Ecto neural progenitor cell (in vitro differentiated cells): ENCODE results near the gene MATK.

Source experiments
- DNase-seq: peaks from one replicate; pipeline ENCODE4 v3.0.0-alpha.2; 2018; ENCODE audit warnings: low spot score

MATK gene

GRCh38 chr19:3814648-3815047 is 28.5 kb upstream of the MATK start:
- DNase-seq = no peak

DNA sequence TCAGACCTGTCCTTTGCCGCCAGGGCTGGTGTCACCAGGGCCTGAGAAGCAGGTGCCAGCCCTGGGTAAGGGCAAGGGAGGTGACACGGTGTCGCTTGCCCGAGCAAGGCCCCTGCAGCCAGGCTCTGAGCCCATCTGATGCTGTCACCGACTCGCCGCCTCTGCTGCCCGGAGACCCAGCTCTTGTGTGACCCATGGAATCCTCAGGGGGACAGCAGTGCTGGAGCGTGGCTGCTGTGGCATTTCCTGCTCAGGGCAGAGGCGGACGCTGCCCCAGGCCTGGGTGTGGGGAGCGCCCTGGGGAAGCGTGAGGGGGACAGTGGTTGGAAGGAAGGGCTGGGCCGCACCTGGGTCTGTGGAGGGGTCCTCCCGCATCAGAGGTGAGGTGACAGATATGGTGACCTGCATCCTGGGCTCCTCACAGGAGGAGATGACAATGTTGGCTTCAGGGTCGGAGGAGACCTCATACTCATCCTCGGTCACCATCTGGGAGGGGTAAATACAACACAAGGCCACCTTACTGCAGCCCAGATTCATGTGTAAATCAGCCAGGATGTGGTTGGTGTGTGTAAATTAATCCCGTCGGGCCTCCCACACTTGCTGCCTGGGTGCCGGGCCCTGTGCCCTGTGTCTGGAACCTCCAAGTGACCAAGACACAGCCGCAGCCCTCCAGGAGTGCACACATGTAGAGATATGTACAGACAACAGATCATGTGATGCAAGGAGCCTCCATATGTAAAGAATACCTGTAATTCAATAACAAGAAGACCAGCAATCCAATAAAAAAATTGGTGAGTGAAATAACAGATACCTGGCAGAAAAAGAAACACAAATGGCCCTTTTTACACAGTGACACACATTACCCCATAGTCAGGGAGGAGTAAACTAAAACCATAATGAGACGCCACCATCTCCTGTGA is 27.6 kb upstream of the MATK start:
- DNase-seq = no peak

- DNase-seq = no peak
Measured at GRCh38 chr19:3810708-3811355, 24.7 kb upstream of the MATK start.

DNA sequence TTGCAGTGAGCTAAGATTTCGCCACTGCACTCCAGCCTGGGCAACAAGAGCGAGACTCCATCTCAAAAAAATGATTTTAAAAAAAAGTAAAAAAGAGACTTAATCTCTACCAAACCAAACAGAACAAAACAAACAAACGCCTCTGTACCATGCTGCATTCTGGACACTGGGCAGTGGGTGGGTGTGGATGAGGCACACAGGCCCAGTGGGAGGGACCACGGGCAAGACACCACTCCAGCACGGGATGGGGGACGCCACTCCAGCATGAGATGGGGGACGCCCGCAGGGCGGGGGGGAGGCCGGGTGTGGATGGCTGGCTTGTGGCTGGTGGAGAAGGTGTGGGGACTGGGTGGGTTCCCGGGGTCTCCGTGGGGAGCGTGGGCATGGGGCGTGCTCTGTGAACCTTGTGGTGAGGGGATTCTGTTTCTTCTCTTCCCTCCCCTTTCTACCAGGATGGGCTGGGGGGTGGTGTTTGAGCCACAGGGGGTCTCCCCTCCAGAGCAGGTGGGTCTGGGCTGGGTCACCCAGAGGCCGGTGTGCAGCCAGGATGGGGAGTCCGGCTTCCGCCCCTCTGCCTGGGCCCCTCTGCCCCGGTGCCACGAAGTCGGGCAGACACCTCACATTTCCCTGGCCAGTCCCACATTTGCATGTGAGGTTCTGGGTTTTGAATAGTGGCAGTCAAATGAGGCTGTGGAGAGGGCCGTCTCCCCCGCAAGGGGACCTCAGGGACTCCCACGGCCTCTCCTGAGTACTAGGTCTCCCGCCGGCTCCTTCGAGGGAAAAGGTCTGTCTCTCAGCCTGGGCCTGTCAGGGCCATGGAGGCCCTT is 23.9 kb upstream of the MATK start:
- no peak for DNase-seq

DNA sequence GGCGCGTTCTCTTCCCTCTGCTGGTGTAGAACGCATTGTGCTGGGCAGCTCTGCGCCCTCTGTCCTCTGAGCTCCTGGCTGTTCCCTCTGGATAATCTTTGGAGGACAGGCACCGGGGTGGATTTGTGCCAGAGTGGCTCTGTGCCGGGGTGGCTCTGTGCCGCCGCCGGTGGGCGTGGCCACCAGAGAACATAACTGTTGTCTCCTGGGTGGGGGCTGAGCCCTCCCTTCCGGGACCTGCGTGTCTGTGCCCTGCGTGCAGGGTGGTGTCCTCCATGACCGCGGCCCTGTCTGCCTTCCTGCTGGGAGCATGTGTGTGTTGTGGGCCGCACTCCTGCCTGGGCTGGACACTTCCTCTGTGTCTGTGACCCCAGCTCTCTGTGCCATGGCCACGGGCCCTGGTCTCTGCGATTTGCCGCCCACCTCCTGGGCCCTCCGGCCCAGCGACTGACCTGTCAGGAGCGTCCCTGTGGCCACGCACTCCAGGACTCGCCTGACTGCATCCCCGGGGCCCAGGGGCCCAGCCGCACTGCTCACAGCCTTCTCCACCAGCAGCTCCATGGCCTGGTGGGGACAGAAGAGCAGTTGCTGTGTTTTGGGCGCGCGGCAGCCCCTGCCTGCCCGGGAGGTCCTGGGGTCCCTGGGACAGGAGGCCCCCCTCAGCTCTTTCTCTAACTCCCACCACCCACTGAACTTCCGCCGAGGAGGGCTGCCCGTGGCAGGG is 22.4 kb upstream of the MATK start:
- no peak for DNase-seq

DNA sequence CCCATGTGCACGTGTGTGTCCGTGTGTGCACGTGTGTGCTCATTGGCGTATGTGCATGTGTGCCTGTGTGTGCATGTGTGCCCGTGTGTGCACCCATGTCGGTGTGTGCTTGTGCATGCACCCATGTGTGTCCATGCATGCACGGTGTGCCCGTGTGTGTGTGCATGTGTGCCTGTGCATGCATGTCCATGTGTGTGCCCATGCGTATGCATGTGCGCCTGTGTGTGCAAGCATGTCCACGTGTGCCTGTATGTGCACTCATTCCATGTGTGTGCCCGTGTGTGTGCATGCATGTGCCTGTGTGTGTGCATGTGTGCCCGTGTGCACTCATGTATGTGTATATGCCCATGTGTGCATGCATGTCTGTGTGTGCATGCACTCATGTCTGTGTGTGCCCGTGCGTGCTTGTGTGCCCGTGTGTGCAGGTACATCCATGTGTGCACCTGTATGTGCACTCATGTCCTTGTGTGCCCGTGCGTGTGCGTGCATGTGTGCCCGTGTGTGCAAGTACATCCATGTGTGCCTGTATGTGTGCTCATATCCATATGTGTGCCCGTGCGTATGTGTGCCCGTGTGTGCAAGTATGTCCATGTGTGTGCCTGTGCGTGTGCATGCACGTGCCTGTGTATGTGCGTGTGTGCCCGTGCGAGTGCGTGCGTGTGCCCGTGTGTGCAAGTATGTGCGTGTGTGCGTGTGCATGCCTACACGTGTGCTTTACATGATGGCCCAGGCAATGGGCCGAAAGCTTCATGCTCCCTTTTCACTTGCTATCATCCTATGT is 21.6 kb upstream of the MATK start:
- no peak for DNase-seq

GRCh38 chr19:3807131-3807480 is 20.9 kb upstream of the MATK start:
- DNase-seq = no peak

GRCh38 chr19:3805859-3806258 is 19.7 kb upstream of the MATK start:
- DNase-seq = no peak

DNA sequence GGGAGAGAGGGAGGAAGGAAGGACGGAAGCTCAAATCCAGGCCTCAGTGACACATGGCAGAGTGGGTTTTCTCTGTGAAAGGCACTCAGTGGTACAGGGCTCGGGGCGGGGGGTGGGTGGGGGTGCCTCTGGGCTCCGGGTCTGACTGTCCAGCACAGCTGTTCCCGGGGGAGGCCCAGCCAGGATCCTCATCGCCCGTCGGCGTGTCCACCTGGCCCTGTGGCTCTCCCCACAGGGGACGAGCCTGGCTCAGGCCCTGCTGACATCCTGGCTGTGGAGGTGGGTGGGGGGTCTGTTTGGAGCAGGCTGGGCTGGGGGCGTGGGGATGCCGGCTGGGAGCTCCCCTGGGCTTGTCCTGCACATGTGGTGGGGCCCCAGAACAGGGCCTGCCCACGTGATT is 18.2 kb upstream of the MATK start:
- DNase-seq = no peak

DNA sequence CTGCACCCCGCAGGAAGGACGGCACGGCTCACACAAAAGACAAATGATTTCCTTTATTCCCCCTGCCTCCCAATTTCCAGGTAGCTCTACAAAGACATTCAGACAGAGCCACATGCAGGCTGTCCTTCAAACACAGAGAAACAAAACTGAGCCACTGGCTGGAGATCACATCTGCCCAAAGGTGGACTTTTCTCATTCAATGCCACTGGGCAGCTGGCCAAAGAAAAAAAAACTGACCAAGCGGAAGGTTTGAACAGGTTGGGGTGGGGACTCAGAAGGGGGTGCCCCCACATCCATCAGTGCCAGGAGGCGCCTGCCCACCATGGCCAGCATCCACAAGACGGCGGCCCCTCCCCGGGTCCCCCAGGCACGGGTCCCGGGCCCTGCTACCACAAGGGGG is 17.8 kb upstream of the MATK start:
- DNase-seq = no peak

- DNase-seq = no peak
Measured at GRCh38 chr19:3803114-3803888, 17.1 kb upstream of the MATK start.

DNA sequence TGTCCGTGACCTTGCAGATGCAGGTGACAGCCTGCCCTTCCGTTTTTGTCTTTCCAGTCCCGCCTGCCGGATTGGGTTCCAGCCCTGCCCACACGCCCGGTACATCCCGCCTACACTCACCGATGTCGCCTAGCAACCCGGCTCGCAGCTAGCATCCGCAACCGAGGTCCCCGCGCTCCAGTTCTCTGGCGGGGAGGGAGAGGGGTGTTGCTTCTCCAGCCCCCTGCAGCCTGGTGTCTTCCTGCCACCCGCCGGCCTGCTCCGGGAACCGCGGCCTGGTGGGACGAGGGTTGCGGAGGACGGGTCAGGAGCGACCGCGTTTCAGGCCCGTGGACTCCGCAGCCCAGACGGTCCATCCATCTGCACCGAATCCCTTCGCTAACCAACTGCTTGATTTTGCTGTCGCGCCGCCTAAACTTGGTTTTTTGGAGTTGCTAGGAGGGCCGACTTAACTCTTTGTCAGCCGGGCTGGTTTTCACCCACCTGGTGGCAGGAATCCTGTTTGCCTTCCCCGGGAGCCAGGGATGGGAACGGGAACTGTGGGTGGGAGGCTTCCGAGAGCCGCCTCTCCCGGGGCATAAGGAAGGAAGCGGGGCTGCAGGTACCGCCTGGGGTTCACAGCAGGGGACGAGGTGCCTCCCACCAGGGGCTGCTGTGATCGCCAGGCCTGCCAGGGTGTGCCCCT is 15.4 kb upstream of the MATK start:
- peak; percentile 68 for DNase-seq

- no peak for DNase-seq
Measured at GRCh38 chr19:3800996-3801395, 14.8 kb upstream of the MATK start.

DNA sequence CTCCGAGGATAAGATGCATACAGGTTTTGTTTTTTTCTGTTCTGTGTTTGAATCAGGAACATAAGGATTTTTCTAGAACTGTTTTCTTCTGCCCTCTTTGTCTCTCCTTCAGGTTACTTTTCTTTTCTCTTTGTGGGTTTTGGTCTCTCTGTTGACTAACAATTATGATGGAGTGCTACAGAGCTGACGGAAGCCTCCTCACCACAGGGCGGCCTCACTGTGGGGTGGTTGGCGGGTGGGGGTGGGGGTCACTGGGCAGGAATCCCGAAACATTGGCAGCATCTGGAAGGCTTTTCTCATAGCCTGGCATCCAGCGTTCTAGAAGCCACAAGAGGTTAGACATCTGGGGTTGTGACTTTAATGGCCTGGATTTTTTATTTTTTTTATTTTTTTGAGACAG is 12.0 kb upstream of the MATK start:
- DNase-seq = no peak

- no peak for DNase-seq
Measured at GRCh38 chr19:3796358-3796757, 10.2 kb upstream of the MATK start.

GRCh38 chr19:3793799-3794198 is 7.6 kb upstream of the MATK start:
- no peak for DNase-seq

DNA sequence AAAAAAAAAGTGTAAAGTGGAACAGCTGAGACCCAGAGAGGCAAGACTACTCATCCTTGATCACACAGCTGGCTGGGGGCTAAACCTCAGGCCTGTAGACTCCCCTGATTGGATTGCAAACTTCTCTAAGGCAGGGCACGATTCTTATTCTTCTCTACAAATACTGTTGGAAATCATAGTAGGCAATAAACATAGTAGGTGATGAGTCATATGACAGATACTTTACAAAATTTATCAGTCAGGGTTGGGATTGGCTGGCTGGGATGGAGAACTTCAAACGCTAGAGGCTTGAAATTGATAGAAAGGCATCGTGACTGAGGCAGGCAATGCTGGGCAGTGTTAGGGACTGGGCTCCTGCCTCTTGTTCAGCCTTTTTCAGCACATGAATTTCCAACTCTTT is 5.9 kb upstream of the MATK start:
- no peak for DNase-seq

- no peak for DNase-seq
Measured at GRCh38 chr19:3790941-3791340, 4.8 kb upstream of the MATK start.

- no peak for DNase-seq
Measured at GRCh38 chr19:3790209-3790734, 4.1 kb upstream of the MATK start.
